ENCODE measurements around the gene RBL1. TPM values are rescaled to one million over a fixed set of nuclear protein-coding genes. Genes with fewer than 3 reads are reported as not detected.

RBL1 gene
- total and polyA plus RNA-seq, 10 of the 15 experiments (the other 5 are each of a cell fraction or from before 2014, with no cell fraction given), result 4.5 to 51.1 (median 24.9) TPM

Small RNAs within 50 kb of the gene (small RNA-seq; reads per million reads assigned to genes)
- not detected for gene RPS3AP3

Other genes with a start within 250 kb of the RBL1 start
- gene TLDC2, start 219.9 kb downstream of the RBL1 start, total RNA-seq (2014; rRNA removed), result 0.28 and 0.49 TPM in 2 replicates
- gene TLDC2, start 219.9 kb downstream of the RBL1 start, total RNA-seq (2014; rRNA removed; fragmentation: Illumina TruSeq; extraction: Trizol), result 0.18 and 0.37 TPM in 2 replicates
- gene TLDC2, start 219.9 kb downstream of the RBL1 start, total RNA-seq (2021), result 0.24 and 0.41 TPM in 2 replicates
- 0.05 and 0.09 TPM in 2 replicates for gene TLDC2, start 219.9 kb downstream of the RBL1 start, polyA plus RNA-seq (2011; rRNA removed)
- gene TLDC2, start 219.9 kb downstream of the RBL1 start, polyA plus RNA-seq (2014; fragmentation: Illumina TruSeq; extraction: Trizol), result 0.13 and 0.35 TPM in 2 replicates
- under 1 TPM; 0.08 to 0.24 TPM for gene TLDC2, start 219.9 kb downstream of the RBL1 start, polyA plus RNA-seq (2014; fragmentation: Nextera tagmentation; extraction: Ambion mirVana)
- gene TLDC2, start 219.9 kb downstream of the RBL1 start, polyA plus RNA-seq (2014; rRNA removed), result 0.33 and 0.42 TPM in 2 replicates
- gene TLDC2, start 219.9 kb downstream of the RBL1 start, polyA plus RNA-seq (2016; fragmentation: Nextera tagmentation; extraction: Ambion mirVana), result under 1 TPM; 0.10 to 0.16 TPM
- 39.9 and 43.2 TPM in 2 replicates for gene SAMHD1, start 144.3 kb downstream of the RBL1 start, total RNA-seq (2014; rRNA removed)
- gene SAMHD1, start 144.3 kb downstream of the RBL1 start, total RNA-seq (2014; rRNA removed; fragmentation: Illumina TruSeq; extraction: Trizol), result 46.8 and 47.9 TPM in 2 replicates
- gene SAMHD1, start 144.3 kb downstream of the RBL1 start, total RNA-seq (2021), result 37.7 and 37.8 TPM in 2 replicates
- 43.6 and 52.1 TPM in 2 replicates for gene SAMHD1, start 144.3 kb downstream of the RBL1 start, polyA plus RNA-seq (2011; rRNA removed)
- 41.8 and 44.9 TPM in 2 replicates for gene SAMHD1, start 144.3 kb downstream of the RBL1 start, polyA plus RNA-seq (2014; fragmentation: Illumina TruSeq; extraction: Trizol)
- 10 to 100 TPM; 20.5 to 21.7 TPM for gene SAMHD1, start 144.3 kb downstream of the RBL1 start, polyA plus RNA-seq (2014; fragmentation: Nextera tagmentation; extraction: Ambion mirVana)
- gene SAMHD1, start 144.3 kb downstream of the RBL1 start, polyA plus RNA-seq (2014; rRNA removed), result 23.4 and 26.3 TPM in 2 replicates
- 10 to 100 TPM; 37.8 to 42.0 TPM for gene SAMHD1, start 144.3 kb downstream of the RBL1 start, polyA plus RNA-seq (2016; fragmentation: Nextera tagmentation; extraction: Ambion mirVana)
- 225 and 248 TPM in 2 replicates for gene RPN2, start 83.3 kb upstream of the RBL1 start, total RNA-seq (2014; rRNA removed)
- gene RPN2, start 83.3 kb upstream of the RBL1 start, total RNA-seq (2014; rRNA removed; fragmentation: Illumina TruSeq; extraction: Trizol), result 231 and 241 TPM in 2 replicates
- gene RPN2, start 83.3 kb upstream of the RBL1 start, total RNA-seq (2021), result 157 and 161 TPM in 2 replicates
- gene RPN2, start 83.3 kb upstream of the RBL1 start, polyA plus RNA-seq (2011; rRNA removed), result 162 and 222 TPM in 2 replicates
- gene RPN2, start 83.3 kb upstream of the RBL1 start, polyA plus RNA-seq (2014; fragmentation: Illumina TruSeq; extraction: Trizol), result 198 and 207 TPM in 2 replicates
- 100 to 1,000 TPM; 274 to 365 TPM for gene RPN2, start 83.3 kb upstream of the RBL1 start, polyA plus RNA-seq (2014; fragmentation: Nextera tagmentation; extraction: Ambion mirVana)
- gene RPN2, start 83.3 kb upstream of the RBL1 start, polyA plus RNA-seq (2014; rRNA removed), result 133 and 148 TPM in 2 replicates
- gene RPN2, start 83.3 kb upstream of the RBL1 start, polyA plus RNA-seq (2016; fragmentation: Nextera tagmentation; extraction: Ambion mirVana), result 100 to 1,000 TPM; 298 to 306 TPM
- gene MROH8, start 83.6 kb upstream of the RBL1 start, total RNA-seq (2014; rRNA removed), result 1.4 and 1.6 TPM in 2 replicates
- gene MROH8, start 83.6 kb upstream of the RBL1 start, total RNA-seq (2014; rRNA removed; fragmentation: Illumina TruSeq; extraction: Trizol), result 1.6 and 2.5 TPM in 2 replicates
- 1.5 and 2.3 TPM in 2 replicates for gene MROH8, start 83.6 kb upstream of the RBL1 start, total RNA-seq (2021)
- gene MROH8, start 83.6 kb upstream of the RBL1 start, polyA plus RNA-seq (2011; rRNA removed), result 1.7 and 2.8 TPM in 2 replicates
- gene MROH8, start 83.6 kb upstream of the RBL1 start, polyA plus RNA-seq (2014; fragmentation: Illumina TruSeq; extraction: Trizol), result 2.8 and 4.0 TPM in 2 replicates
- under 1 TPM; 0.16 to 0.93 TPM for gene MROH8, start 83.6 kb upstream of the RBL1 start, polyA plus RNA-seq (2014; fragmentation: Nextera tagmentation; extraction: Ambion mirVana)
- gene MROH8, start 83.6 kb upstream of the RBL1 start, polyA plus RNA-seq (2014; rRNA removed), result 1.9 TPM in 2 replicates
- 1 to 10 TPM; 2.6 to 2.8 TPM for gene MROH8, start 83.6 kb upstream of the RBL1 start, polyA plus RNA-seq (2016; fragmentation: Nextera tagmentation; extraction: Ambion mirVana)
- gene GHRH, start 165.8 kb upstream of the RBL1 start, total RNA-seq (2014; rRNA removed), result not detected in 2 replicates
- not detected in 2 replicates for gene GHRH, start 165.8 kb upstream of the RBL1 start, total RNA-seq (2014; rRNA removed; fragmentation: Illumina TruSeq; extraction: Trizol)
- gene GHRH, start 165.8 kb upstream of the RBL1 start, total RNA-seq (2021), result not detected in 2 replicates
- gene GHRH, start 165.8 kb upstream of the RBL1 start, polyA plus RNA-seq (2011; rRNA removed), result not detected in 2 replicates
- not detected in 2 replicates for gene GHRH, start 165.8 kb upstream of the RBL1 start, polyA plus RNA-seq (2014; fragmentation: Illumina TruSeq; extraction: Trizol)
- gene GHRH, start 165.8 kb upstream of the RBL1 start, polyA plus RNA-seq (2014; fragmentation: Nextera tagmentation; extraction: Ambion mirVana), result not detected
- not detected in 2 replicates for gene GHRH, start 165.8 kb upstream of the RBL1 start, polyA plus RNA-seq (2014; rRNA removed)
- gene GHRH, start 165.8 kb upstream of the RBL1 start, polyA plus RNA-seq (2016; fragmentation: Nextera tagmentation; extraction: Ambion mirVana), result not detected
- gene MANBAL, start 193.7 kb upstream of the RBL1 start, total RNA-seq (2014; rRNA removed), result 8.6 and 12.2 TPM in 2 replicates
- 15.0 and 15.6 TPM in 2 replicates for gene MANBAL, start 193.7 kb upstream of the RBL1 start, total RNA-seq (2014; rRNA removed; fragmentation: Illumina TruSeq; extraction: Trizol)
- 18.9 TPM in 2 replicates for gene MANBAL, start 193.7 kb upstream of the RBL1 start, total RNA-seq (2021)
- 25.1 and 39.0 TPM in 2 replicates for gene MANBAL, start 193.7 kb upstream of the RBL1 start, polyA plus RNA-seq (2011; rRNA removed)
- gene MANBAL, start 193.7 kb upstream of the RBL1 start, polyA plus RNA-seq (2014; fragmentation: Illumina TruSeq; extraction: Trizol), result 20.2 and 30.7 TPM in 2 replicates
- gene MANBAL, start 193.7 kb upstream of the RBL1 start, polyA plus RNA-seq (2014; fragmentation: Nextera tagmentation; extraction: Ambion mirVana), result 10 to 100 TPM; 13.7 to 15.6 TPM
- 33.7 and 36.4 TPM in 2 replicates for gene MANBAL, start 193.7 kb upstream of the RBL1 start, polyA plus RNA-seq (2014; rRNA removed)
- gene MANBAL, start 193.7 kb upstream of the RBL1 start, polyA plus RNA-seq (2016; fragmentation: Nextera tagmentation; extraction: Ambion mirVana), result 10 to 100 TPM; 40.8 to 45.6 TPM